HepG2 (cell line): ENCODE measurements around the gene UEVLD. TPM values are rescaled to one million over a fixed set of nuclear protein-coding genes. Genes with fewer than 3 reads are reported as not detected.
A peak's percentile ranks its signal among the peaks of the same experiment; 100 is the strongest.

Source experiments
- BORCS8-MEF2B ChIP-seq: sonication (generic); formaldehyde crosslinking; IDR thresholded peaks from 2 replicates; pipeline ENCODE4 v1.8.0; 2022; ENCODE audit warnings: mild to moderate bottlenecking, missing genetic modification reagents
- FOXO1 ChIP-seq: sonication (generic); formaldehyde crosslinking; IDR thresholded peaks from 2 replicates; pipeline ENCODE4 v1.4.0; 2020; ENCODE audit warnings: missing genetic modification reagents
- HDAC6 ChIP-seq: fragments of 200-600 bp; sonication (generic); IDR thresholded peaks from 2 replicates; pipeline ENCODE4 v1.7.0; 2017; ENCODE audit warnings: mild to moderate bottlenecking, antibody characterized with exemption, low read length, low read depth
- KMT2A ChIP-seq: sonication (generic); formaldehyde crosslinking; IDR thresholded peaks from 2 replicates; pipeline ENCODE4 v1.4.0; 2020; ENCODE audit warnings: missing genetic modification reagents
- MIXL1 ChIP-seq: IDR thresholded peaks from 2 replicates; pipeline ENCODE4 v1.6.1; 2016
- ZNF562 ChIP-seq: sonication (generic); formaldehyde crosslinking; IDR thresholded peaks from 2 replicates; pipeline ENCODE4 v1.8.0; 2022; ENCODE audit warnings: missing genetic modification reagents, borderline replicate concordance
- ZNF782 ChIP-seq: sonication (generic); formaldehyde crosslinking; IDR thresholded peaks from 2 replicates; pipeline ENCODE4 v1.4.0; 2020; ENCODE audit warnings: missing genetic modification reagents, mild to moderate bottlenecking, borderline replicate concordance
- ZSCAN21 ChIP-seq: sonication (generic); formaldehyde crosslinking; IDR thresholded peaks from 2 replicates; pipeline ENCODE4 v1.8.0; 2022; ENCODE audit warnings: mild to moderate bottlenecking, missing genetic modification reagents, moderate library complexity, borderline replicate concordance
- polyA plus RNA-seq, 8 experiments: library from polyadenylated mRNA; depleted of rRNA in 3 of 8; stranded (reverse) in 7 of 8; unstranded in 1 of 8; fragments of >200 nt; fragmentation: Illumina TruSeq in 4 of 8; extraction: Trizol in 4 of 8; gene quantifications; 2 replicates each; pipeline versions ENCODE4 v1.2.1 to v1.2.3, GENCODE V29; 2011 to 2016; ENCODE audit warnings: low read depth in 4 of 8, missing spikeins in 1 of 8, mixed read lengths in 1 of 8; ENCODE audit not compliant: insufficient read depth in 1 of 8
- total RNA-seq, 5 experiments: library from RNA; depleted of rRNA; stranded (reverse); fragments of >200 nt; fragmentation: Illumina TruSeq; extraction: Trizol; gene quantifications; 2 replicates each; pipeline ENCODE4 v1.2.3, GENCODE V29; 2016; ENCODE audit warnings: low read depth in 1 of 5
- TF ChIP-seq, protein P1 (sequence below): sonication (generic); formaldehyde crosslinking; IDR thresholded peaks from 2 replicates; pipeline ENCODE4 v1.4.0; 2020; ENCODE audit warnings: missing genetic modification reagents
- TF ChIP-seq, protein P2 (sequence below): sonication (generic); formaldehyde crosslinking; IDR thresholded peaks from 2 replicates; pipeline ENCODE4 v1.4.0; 2020; ENCODE audit warnings: missing genetic modification reagents; ENCODE audit errors: not compliant biosample characterization
- TF ChIP-seq, protein P3 (sequence below): IDR thresholded peaks from 2 replicates; pipeline ENCODE4 v1.6.1; 2012; ENCODE audit warnings: low read depth, low read length, improper control_type of control experiment
- TF ChIP-seq, protein P4 (sequence below): sonication (generic); formaldehyde crosslinking; IDR thresholded peaks from 2 replicates; pipeline ENCODE4 v1.5.0; 2020; ENCODE audit warnings: mild to moderate bottlenecking, missing genetic modification reagents, moderate library complexity
- TF ChIP-seq, protein P5 (sequence below): sonication (generic); formaldehyde crosslinking; IDR thresholded peaks from 2 replicates; pipeline ENCODE4 v1.4.0; 2020; ENCODE audit warnings: low read depth, mild to moderate bottlenecking, missing genetic modification reagents
- TF ChIP-seq, protein P6 (sequence below): sonication (generic); formaldehyde crosslinking; IDR thresholded peaks from 2 replicates; pipeline ENCODE4 v1.4.0; 2020; ENCODE audit warnings: low read depth, missing genetic modification reagents
- TF ChIP-seq, protein P7 (sequence below): IDR thresholded peaks from 2 replicates; pipeline ENCODE4 v1.6.1; 2016; ENCODE audit warnings: mild to moderate bottlenecking

The UEVLD gene
- total and polyA plus RNA-seq, 2 of the 13 experiments (the other 11 are each of a cell fraction or from before 2014, with no cell fraction given) = 5.7 to 13.7 TPM

DNA sequence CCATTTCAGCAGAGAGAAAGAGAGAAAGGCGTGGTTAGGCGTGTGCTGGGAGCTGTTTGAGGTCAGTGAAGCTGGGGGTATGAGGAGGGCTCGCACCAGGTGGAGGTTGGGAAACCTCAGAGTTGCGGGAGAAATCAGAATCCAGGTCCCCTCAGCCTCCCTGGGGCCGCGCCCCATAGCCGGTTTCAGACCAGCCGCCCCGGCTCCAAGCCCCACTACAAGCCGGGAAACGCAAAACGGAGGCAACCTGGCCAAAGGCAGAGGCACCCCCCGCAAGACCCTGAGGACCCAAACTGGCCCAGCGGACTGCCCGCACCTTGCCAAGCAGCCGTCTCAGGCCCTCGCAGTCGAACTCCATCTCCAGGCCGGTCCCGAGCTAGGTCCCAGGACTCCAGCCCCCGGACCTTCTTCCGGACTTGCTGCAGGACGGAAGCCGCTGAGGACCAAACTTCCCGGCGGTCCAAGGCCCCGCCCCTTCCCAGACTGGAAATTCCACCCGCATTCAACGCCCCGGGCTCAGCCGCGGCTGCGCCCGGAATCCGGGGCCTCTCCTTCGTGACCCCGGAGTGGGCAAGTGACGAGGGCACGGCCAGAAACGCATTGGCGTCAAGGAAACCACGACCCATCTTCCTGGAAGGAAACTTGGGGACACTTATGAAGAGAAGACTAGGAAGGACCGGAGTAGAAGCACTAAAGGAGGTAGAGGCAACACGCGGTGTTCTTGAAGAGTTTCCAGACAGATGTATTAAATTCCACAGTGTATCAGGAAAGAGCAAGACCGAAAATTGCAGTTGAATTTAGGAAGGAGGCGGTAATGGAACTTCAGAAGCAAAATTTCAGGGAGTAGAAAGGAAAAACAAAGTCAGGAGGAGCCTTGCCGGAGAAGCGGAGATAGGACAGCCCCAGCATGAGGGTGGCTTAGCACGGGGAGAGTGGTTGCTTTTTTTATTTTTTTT, at the start of gene UEVLD (continued):
- TF ChIP-seq, protein P1, sequence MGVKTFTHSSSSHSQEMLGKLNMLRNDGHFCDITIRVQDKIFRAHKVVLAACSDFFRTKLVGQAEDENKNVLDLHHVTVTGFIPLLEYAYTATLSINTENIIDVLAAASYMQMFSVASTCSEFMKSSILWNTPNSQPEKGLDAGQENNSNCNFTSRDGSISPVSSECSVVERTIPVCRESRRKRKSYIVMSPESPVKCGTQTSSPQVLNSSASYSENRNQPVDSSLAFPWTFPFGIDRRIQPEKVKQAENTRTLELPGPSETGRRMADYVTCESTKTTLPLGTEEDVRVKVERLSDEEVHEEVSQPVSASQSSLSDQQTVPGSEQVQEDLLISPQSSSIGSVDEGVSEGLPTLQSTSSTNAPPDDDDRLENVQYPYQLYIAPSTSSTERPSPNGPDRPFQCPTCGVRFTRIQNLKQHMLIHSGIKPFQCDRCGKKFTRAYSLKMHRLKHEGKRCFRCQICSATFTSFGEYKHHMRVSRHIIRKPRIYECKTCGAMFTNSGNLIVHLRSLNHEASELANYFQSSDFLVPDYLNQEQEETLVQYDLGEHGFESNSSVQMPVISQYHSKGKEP (CRISPR knock-in tag) = no peak
- TF ChIP-seq FOXO1 (CRISPR knock-in tag) (no peak), MIXL1 (CRISPR knock-in tag) (no peak), KMT2A (CRISPR knock-in tag) (peak; percentile 97), ZNF562 (CRISPR knock-in tag) (no peak), ZNF782 (CRISPR knock-in tag) (no peak; the same call in 1 of the 2 replicates), BORCS8-MEF2B (CRISPR knock-in tag) (peak; percentile 55; the same call in 1 of the 2 replicates), ZSCAN21 (peak; percentile 75; the same call in 1 of the 2 replicates), HDAC6 (no peak)
- TF ChIP-seq, protein P2, sequence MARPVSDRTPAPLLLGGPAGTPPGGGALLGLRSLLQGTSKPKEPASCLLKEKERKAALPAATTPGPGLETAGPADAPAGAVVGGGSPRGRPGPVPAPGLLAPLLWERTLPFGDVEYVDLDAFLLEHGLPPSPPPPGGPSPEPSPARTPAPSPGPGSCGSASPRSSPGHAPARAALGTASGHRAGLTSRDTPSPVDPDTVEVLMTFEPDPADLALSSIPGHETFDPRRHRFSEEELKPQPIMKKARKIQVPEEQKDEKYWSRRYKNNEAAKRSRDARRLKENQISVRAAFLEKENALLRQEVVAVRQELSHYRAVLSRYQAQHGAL = peak; percentile 42
- TF ChIP-seq, protein P3, sequence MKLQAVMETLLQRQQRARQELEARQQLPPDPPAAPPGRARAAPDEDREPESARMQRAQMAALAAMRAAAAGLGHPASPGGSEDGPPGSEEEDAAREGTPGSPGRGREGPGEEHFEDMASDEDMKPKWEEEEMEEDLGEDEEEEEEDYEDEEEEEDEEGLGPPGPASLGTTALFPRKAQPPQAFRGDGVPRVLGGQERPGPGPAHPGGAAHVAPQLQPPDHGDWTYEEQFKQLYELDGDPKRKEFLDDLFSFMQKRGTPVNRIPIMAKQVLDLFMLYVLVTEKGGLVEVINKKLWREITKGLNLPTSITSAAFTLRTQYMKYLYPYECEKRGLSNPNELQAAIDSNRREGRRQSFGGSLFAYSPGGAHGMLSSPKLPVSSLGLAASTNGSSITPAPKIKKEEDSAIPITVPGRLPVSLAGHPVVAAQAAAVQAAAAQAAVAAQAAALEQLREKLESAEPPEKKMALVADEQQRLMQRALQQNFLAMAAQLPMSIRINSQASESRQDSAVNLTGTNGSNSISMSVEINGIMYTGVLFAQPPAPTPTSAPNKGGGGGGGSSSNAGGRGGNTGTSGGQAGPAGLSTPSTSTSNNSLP = no peak
- TF ChIP-seq, protein P4, sequence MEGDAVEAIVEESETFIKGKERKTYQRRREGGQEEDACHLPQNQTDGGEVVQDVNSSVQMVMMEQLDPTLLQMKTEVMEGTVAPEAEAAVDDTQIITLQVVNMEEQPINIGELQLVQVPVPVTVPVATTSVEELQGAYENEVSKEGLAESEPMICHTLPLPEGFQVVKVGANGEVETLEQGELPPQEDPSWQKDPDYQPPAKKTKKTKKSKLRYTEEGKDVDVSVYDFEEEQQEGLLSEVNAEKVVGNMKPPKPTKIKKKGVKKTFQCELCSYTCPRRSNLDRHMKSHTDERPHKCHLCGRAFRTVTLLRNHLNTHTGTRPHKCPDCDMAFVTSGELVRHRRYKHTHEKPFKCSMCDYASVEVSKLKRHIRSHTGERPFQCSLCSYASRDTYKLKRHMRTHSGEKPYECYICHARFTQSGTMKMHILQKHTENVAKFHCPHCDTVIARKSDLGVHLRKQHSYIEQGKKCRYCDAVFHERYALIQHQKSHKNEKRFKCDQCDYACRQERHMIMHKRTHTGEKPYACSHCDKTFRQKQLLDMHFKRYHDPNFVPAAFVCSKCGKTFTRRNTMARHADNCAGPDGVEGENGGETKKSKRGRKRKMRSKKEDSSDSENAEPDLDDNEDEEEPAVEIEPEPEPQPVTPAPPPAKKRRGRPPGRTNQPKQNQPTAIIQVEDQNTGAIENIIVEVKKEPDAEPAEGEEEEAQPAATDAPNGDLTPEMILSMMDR (CRISPR knock-in tag) = peak; percentile 13
- TF ChIP-seq, protein P5, sequence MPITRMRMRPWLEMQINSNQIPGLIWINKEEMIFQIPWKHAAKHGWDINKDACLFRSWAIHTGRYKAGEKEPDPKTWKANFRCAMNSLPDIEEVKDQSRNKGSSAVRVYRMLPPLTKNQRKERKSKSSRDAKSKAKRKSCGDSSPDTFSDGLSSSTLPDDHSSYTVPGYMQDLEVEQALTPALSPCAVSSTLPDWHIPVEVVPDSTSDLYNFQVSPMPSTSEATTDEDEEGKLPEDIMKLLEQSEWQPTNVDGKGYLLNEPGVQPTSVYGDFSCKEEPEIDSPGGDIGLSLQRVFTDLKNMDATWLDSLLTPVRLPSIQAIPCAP (CRISPR knock-in tag) = no peak
- TF ChIP-seq, protein P6, sequence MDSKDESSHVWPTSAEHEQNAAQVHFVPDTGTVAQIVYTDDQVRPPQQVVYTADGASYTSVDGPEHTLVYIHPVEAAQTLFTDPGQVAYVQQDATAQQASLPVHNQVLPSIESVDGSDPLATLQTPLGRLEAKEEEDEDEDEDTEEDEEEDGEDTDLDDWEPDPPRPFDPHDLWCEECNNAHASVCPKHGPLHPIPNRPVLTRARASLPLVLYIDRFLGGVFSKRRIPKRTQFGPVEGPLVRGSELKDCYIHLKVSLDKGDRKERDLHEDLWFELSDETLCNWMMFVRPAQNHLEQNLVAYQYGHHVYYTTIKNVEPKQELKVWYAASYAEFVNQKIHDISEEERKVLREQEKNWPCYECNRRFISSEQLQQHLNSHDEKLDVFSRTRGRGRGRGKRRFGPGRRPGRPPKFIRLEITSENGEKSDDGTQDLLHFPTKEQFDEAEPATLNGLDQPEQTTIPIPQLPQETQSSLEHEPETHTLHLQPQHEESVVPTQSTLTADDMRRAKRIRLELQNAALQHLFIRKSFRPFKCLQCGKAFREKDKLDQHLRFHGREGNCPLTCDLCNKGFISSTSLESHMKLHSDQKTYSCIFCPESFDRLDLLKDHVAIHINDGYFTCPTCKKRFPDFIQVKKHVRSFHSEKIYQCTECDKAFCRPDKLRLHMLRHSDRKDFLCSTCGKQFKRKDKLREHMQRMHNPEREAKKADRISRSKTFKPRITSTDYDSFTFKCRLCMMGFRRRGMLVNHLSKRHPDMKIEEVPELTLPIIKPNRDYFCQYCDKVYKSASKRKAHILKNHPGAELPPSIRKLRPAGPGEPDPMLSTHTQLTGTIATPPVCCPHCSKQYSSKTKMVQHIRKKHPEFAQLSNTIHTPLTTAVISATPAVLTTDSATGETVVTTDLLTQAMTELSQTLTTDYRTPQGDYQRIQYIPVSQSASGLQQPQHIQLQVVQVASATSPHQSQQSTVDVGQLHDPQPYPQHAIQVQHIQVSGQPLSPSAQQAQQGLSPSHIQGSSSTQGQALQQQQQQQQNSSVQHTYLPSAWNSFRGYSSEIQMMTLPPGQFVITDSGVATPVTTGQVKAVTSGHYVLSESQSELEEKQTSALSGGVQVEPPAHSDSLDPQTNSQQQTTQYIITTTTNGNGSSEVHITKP (CRISPR knock-in tag) = peak; percentile 69; the same call in 1 of the 2 replicates
- TF ChIP-seq, protein P7, sequence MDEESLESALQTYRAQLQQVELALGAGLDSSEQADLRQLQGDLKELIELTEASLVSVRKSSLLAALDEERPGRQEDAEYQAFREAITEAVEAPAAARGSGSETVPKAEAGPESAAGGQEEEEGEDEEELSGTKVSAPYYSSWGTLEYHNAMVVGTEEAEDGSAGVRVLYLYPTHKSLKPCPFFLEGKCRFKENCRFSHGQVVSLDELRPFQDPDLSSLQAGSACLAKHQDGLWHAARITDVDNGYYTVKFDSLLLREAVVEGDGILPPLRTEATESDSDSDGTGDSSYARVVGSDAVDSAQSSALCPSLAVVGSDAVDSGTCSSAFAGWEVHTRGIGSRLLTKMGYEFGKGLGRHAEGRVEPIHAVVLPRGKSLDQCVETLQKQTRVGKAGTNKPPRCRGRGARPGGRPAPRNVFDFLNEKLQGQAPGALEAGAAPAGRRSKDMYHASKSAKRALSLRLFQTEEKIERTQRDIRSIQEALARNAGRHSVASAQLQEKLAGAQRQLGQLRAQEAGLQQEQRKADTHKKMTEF (CRISPR knock-in tag) = peak; percentile 90
